GM10847 (cell line): ENCODE measurements around the gene MON1A.

Experiments used
- POLR2A ChIP-seq: IDR thresholded peaks from 2 replicates; pipeline ENCODE4 v1.6.1; 2011; ENCODE audit not compliant: insufficient read length; ENCODE audit errors: extremely low read depth

MON1A gene

DNA sequence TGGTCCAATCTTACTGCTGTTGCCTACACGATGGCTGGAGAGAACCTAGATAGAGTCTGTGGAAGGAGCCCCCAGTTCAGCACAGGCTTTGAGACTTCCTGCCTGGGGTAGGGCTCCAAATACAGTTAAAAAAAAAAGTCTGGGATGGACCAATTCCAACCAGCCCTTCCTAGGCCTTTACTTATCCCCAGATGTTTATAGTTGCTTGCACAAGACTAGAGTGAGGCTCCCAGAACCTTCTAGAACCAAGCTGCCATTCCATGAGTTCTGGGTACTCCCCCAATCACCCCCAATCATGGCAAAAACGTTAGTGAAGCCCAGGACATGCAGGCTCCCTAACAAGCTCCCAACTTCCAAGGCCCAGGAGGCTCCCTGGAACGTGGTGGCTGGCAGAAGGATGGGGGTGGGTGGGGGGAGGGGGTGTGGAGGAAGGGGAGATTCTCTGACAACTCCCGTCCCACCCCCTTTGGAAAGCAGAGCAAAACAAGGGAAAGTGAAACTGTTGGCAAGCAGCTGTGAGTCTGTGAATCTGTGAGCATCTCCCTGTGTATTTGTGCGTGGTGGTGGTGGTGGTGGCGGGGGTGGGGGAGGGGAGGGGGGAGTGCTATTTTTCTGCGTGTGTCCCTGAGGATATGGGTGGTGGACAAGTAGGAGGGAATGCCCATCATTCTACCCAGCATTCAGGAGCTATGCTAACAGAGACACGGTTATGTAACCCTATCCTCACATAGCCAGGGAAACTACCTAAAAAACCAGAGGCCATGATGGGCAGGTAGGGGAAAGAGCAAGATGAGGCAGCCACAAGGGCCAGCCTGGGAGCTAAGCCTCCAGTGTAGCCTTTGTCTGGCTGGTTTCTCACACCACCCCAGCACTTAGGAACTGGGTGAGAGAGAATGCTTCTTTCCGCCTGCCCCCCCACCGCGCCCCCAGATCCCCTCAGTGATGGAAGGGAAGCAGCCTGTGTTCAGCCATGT lies 28.0 kb downstream of the MON1A start:
- no peak for TF ChIP-seq POLR2A

DNA sequence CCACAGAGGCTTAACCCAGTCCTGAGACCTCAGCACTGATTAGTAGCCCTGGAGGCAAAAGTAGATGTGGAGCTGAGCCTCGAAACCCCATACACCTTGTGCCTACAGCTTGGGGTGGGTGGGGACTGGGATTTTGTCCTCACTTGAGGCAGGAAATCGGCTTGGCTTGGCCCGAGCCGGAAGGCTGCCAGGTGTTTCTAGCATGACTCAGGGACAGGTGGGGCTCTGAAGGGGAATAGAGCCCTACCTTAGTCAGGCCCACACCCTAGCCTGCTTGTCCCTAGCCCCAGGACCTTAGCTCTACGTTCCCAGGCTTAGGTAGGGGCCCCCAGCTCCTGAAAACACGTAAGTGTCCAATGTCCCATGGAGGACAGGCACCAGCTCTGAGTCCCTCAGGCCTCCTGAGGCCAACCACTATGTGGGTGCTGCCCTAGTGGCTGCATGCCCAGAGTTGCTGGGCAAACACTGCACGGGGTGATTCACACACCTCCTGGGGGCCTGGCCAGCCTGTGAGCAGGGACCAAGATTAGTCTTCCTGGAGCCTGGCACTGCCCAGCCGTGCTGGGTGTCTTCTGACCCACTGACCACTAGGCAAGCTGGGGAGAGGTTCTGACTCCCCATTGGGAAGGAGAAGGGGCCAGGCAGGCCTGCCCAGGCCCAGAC lies 29.0 kb downstream of the MON1A start:
- TF ChIP-seq POLR2A, result no peak

DNA sequence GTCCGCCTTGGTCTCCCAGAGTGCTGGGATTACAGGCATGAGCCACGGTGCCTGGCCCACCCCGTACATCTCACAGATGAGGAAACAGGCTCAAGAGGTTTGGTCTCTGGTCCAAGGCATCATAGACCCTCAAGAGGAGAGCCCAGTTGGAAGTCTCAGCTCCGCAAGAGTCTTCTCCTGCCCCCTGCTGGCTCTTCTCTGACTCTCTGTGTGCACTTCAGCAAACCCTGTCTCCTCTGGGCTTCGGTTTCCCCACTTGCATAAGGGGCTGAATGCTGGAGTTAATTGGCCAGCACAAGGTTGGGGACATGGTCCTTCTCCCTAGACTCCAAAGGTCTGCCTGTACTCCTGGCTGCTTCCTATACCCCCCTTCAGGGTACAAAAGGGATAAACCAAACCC lies 29.8 kb downstream of the MON1A start:
- no peak for TF ChIP-seq POLR2A

DNA sequence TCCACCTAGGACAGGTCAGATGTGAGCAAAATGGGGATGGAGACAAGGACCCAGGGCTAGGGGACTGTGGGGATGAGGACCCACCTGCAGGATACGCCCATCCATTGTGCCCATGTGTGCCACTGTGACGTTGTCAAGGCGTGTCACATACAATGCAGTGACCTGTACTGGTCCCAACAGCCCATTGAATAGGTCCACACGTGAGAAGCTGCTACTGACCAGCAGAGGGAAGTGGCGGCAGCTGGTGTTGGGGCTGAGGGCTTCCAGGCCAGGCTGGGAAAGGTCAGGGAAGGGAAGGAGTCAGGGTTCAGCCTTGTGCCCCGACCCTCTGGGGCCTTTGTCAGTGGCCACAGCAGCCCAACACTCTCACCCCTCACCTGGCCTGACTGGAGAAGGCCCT lies 30.6 kb downstream of the MON1A start:
- no peak for TF ChIP-seq POLR2A

DNA sequence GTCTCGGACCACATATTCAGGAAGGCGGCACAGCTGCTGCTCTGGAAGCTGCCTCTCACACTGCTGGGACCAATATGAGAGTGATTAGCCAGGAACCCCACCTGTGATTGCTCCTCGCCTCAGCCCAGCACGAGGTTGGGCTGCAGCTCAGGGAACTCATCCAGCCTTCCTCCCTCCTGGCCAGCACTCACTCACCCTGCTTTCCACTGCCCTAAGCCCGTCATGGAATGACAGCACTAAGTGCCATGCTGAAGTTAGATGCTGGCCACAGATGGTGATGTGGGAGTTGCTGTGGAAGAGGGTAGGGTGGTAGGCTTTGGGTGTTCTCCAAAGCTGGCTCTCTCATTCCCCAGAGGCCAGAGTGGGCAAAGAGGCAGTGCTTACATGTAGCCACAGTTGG lies 33.3 kb downstream of the MON1A start:
- no peak for TF ChIP-seq POLR2A

DNA sequence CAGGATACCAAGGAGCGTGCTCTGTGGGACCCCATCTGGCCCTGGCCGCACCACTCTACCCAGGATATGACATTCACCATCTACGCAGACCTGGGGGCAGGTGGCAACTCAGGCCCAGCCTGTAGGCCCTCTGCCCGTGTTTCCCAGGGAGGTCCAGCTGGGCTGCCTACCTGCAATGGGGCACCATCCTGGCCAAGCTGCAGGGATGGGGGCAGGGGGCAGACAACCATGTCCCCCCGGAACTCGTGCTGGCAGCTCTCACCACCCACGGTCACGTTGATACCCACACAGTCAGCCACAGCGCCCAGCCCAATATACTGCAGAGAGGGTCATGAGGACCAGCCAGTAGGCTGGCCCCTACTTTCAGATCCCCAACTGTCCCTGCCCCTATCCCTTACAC lies 33.8 kb downstream of the MON1A start:
- no peak for TF ChIP-seq POLR2A

DNA sequence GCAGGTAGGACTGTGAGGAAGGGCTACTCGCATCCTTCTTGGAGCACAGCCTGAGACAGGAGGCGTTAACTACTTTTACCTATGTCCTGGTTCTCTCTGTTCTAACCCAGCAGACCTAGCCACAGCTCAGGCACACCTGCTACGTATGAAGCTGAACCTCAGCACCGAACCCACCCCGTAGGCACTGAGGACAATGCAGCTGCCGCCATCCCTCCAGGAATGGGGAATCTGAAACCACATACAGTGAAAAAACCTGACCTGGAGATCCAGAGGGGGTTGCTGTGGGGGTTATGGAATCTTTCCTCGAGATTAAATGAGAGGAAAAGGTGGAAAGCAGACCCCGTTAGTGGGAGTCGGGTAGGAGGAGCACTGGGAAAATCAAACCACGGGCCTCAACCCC lies 40.3 kb downstream of the MON1A start:
- TF ChIP-seq POLR2A, result no peak

DNA sequence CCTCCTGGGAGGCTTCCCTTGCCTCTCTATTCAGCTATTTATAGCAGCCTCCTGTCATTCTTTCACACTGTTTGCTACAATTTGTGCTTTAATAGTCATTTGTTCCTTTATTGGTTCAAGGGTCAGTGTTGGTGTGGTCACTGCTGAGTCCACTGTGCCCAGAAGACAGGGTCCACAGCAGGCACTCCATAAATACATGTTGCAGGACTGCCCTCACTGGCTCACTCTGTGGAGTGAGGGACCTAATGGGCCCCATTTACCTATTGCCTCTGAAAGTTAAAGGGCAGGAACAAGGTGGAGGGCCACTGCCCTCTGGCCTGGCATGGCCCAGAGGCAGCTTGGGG lies 42.7 kb downstream of the MON1A start:
- no peak for TF ChIP-seq POLR2A

DNA sequence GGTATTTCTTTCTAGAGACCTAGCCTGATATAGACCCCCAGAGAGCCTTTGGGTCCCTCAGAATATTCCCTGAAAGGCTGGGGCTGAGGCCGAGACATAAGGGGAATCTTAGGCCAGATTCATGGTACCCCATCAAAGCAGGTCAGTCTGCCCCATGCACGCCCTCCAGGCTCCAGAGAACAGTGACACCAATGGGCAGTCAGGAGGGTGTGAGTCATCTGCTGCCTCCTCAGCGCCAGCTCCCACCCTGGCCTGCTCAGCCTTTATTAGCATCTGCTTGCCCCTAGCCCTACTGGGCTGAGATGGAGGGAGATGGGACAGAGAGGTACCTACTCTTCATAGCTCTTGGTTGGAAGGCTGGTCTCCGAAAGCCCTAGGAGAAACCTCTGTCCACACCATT lies 45.6 kb downstream of the MON1A start:
- TF ChIP-seq POLR2A, result no peak

DNA sequence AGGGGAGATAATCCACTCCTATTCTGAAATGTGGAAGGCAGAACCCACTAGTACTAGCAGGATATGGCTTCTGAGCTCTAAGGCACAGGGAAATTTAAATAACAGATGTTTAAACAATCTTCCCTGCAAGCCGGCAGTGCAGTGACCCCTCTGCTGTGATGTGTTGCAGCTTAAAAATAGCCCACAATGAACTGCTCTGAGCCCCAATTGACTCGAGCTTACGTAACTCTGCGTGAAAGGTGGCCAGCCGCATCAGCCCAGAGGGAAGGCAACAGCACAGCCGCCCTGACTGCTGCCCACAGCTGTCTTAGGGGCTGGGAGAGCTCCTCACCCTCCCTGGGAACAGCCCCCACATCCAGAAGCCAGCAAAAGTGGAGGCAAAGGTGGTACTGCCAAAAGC lies 47.4 kb downstream of the MON1A start:
- no peak for TF ChIP-seq POLR2A

DNA sequence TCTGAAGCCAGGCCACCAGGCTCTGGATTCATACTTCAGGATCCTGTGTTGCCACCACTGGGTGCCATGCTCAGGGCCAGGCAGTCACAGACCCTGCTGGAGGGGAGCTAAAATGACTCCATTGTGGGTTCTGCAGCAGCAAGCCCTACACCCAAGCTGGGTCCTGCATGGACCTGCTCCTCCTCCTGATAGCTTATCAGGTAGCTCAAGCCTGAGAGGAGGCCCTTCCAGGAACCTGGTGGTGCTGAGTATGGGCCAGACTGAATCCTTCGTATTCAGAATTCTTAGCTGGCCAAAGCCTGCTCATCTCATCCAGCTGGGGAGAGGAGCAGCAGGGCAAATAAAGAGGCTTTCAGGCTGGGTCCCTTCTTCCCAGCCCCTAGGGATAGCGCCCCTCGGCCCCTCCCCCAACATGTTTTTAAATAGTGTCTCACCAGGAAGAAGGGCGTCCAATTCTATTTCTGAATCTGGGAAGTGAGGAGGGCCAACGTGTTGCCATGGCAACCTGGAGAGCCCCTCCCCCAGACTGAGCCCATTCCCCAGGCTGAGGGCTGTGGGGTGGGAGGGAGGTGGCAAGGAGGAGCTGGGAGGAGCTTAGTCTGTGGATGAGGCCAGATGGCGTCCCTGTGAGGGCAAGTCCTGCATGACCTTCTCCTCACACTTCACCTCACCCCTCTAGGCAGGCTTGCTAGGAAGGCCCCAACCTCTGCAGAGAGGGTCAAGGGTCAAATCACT lies 48.9 kb downstream of the MON1A start:
- TF ChIP-seq POLR2A, result no peak

DNA sequence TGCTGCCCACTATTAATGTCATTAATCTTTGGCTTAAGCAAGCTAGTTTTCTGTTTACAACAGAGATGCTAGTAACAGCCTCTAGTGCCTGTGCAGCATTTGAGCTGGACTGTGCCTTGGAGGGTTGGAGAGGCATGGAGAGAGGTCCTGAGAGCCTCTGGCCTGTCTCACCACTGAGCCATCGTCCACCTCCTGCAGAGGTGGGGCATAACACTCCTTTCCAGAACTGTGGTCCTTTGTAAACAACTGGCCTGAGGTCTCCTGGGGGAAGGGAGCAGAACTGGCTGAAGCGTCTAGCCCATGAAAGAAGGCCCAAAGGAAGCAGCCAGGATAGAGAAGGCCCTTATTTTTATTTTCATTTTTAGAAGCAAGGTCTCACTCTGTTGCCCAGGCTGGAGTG lies 49.9 kb downstream of the MON1A start:
- no peak for TF ChIP-seq POLR2A

DNA sequence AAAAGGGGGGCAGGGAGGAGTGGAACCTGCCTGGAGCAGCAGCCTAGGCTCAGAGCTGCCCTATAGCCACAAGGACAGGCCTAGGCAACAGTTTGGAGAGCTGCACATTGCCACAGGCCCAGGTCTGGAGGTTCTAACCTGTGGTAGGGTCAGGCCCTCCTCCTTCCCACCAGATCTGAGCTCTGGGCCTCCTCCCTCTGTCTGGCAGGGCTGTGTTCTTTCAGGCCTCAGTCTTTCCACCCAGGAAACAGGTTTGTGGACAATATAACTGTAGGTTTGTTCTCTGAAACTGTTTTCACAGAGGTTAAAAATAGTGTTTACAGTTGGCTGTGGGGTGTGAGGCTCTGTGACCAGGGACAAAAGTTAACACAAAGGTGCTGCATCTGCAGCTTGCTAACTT lies 50.9 kb downstream of the MON1A start:
- no peak for TF ChIP-seq POLR2A

DNA sequence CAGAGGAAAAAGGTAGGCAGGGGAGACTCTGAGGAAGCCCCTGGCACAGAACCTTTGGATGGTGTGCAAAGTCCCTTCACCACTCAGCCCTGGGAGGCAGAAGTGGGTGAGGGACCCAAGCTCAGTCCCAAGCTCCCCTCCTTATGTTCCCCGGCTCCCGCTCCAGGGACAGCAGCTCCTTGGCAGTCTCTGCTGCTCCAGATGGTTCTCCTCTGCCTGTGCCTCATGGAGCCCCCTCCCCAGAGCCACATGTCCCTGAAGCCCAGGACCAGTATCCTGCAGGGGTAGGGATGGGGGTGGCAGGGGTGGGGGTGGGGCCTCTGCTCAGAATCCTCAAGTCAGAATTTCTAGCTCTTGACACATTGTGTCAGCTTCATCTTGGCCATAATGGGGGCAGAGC lies 51.9 kb downstream of the MON1A start:
- no peak for TF ChIP-seq POLR2A

DNA sequence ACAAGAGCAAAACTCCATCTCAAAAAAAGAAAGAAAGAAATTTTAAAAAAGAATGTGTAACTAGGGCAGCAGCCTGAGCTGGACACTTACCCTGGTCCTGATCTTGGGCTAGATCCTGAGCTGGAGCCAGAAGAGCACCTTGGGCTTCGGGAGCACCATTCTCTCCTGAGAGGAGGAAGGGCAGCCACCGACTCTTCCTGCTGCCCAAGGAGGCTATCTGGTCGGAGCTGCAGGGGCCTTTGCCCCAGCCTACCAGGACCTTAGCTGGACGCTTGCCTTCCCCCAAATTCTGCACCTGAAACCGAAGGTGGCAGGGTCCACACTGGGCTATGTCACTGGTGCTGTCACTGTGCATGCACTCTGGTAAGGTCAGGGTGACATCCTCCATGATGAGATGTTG lies 53.0 kb downstream of the MON1A start:
- no peak for TF ChIP-seq POLR2A

DNA sequence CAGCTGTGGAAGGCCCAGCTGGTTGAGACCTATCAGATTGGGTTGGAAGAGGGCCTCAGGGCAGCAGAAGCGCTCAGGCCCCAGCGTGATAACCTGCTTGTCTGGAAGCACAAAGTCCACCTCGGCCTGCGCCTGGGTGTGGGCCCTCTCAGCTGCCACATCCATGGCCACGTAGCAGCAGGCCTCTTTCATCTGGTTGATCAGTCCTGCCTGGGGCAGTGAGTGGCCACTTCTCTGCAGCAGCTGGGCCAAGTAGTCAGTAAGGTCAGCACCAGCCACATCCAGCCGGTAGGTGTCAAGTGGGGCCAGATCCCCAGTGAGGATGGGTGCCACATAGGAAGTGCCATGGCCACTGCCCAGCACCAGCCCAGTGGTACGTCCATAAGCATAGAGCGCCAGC lies 56.0 kb downstream of the MON1A start:
- TF ChIP-seq POLR2A, result no peak
